Renal cortical epithelial cell (primary cell): ENCODE results near the gene CPZ. TPM values are rescaled to one million over a fixed set of nuclear protein-coding genes. Genes with fewer than 3 reads are reported as not detected.

Source experiments
- total RNA-seq: library from RNA; depleted of rRNA; stranded (reverse); fragments of >200 nt; gene quantifications from 2 replicates; pipeline ENCODE4 v1.2.3, GENCODE V29; 2014

The CPZ gene
- total RNA-seq, 1 donor from 2014 or later, result 0.20 TPM

Other genes starting within 250 kb of the CPZ start
- 25.0 and 41.5 TPM in 2 replicates for gene ACOX3, start 152.0 kb upstream of the CPZ start, total RNA-seq
- 8.7 and 14.5 TPM in 2 replicates for gene TRMT44, start 152.0 kb upstream of the CPZ start, total RNA-seq
- gene GPR78, start 12.4 kb upstream of the CPZ start, total RNA-seq, result not detected in 2 replicates